Spleen (tissue), 7 donors: ENCODE results near the gene SCN8A.

ENCODE experiments used
- POLR2A ChIP-seq, 3 donors: fragments of 450-650 bp; IDR thresholded peaks; one replicate each; pipeline ENCODE4 v1.5.1; 2017; ENCODE audit warnings: antibody characterized with exemption in 3 of 3, mild to moderate bottlenecking in 1 of 3
- POLR2AphosphoS5 ChIP-seq, 3 donors: sonication (generic); formaldehyde crosslinking; IDR thresholded peaks; one replicate each; pipeline ENCODE4 v1.5.1; 2017; ENCODE audit warnings: antibody characterized with exemption in 3 of 3
- TF ChIP-seq, protein P1 (sequence below), 11 experiments: fragments of 200-600 bp in 7 of 11; fragments of 450-650 bp in 4 of 11; sonication (generic) in 4 of 11; IDR thresholded peaks in 8 of 11; conservative IDR thresholded peaks in 3 of 11; 1 replicate in 7 of 11; 2 replicates in 4 of 11; pipeline versions ENCODE4 v1.4.0 to v1.8.0; 2016 to 2021; ENCODE audit warnings: antibody characterized with exemption in 11 of 11, inconsistent platforms in 4 of 11, mild to moderate bottlenecking in 1 of 11
- donor health status: DM: no; HTN: no; CAD: no; lungs with moderate emphysema.
- donor health status: DM: no; HTN: no; CAD: no.
- donor health status: DM: no; HTN: no; CAD: no.

DNA sequence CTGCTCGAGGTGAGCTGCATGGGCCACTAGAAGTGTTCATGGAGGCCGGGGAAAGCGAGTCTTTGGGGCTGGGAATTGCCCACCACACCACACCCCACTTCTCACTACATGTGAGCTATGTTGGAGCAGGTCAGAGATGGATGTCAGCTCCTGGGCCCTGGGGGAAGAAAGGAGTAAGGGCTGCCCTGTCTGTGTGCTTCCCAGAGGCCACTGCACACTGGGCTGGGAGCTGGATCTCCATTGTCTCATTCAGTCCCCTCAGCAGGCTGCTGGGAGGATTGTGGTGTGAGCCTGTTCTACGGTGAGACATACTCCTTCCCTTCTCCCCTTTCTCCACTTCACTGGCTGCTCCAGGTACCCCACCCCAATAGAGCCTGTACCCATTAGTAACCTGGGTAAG, 247.0 kb downstream of the SCN8A start:
- TF ChIP-seq, protein P1, sequence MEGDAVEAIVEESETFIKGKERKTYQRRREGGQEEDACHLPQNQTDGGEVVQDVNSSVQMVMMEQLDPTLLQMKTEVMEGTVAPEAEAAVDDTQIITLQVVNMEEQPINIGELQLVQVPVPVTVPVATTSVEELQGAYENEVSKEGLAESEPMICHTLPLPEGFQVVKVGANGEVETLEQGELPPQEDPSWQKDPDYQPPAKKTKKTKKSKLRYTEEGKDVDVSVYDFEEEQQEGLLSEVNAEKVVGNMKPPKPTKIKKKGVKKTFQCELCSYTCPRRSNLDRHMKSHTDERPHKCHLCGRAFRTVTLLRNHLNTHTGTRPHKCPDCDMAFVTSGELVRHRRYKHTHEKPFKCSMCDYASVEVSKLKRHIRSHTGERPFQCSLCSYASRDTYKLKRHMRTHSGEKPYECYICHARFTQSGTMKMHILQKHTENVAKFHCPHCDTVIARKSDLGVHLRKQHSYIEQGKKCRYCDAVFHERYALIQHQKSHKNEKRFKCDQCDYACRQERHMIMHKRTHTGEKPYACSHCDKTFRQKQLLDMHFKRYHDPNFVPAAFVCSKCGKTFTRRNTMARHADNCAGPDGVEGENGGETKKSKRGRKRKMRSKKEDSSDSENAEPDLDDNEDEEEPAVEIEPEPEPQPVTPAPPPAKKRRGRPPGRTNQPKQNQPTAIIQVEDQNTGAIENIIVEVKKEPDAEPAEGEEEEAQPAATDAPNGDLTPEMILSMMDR (IDR thresholded peaks at IDR 0.05 in 8 of 11, conservative IDR thresholded peaks at IDR 0.05 in 3 of 11): no peak
- no peak for TF ChIP-seq POLR2AphosphoS5 (IDR thresholded peaks at IDR 0.05)
- no peak for TF ChIP-seq POLR2A (IDR thresholded peaks at IDR 0.05)
